D341Med (cell line): ENCODE measurements around the gene GDF15.
"Not testable (repeated sequence)": the region's sequence is repeated elsewhere in the genome, so short reads cannot be mapped to it uniquely, and the experiment has no call there.

Source experiments
- DNase-seq: peaks from one replicate; pipeline ENCODE4 v3.0.0; 2012; ENCODE audit warnings: low spot score

GDF15 gene

DNA sequence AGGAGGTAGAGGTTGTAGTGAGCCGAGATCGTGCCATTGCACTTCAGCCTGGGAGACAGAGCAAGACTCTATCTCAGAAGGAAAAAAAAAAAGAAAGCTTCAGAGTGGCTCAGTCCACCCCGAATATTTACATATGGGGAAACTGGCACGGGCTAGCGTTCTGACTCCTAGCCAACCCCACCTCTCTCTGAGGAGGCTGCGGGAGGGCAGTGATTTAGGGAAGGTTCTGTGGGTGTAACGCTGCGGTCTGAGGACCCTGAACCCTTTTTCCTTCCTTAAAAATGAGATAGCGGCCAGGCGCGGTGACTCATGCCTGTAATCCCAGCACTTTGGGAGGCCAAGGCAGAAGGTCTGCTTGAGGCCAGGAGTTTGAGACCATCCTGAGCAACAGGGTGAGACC, 6.5 kb downstream of the GDF15 start:
- DNase-seq = no peak

DNA sequence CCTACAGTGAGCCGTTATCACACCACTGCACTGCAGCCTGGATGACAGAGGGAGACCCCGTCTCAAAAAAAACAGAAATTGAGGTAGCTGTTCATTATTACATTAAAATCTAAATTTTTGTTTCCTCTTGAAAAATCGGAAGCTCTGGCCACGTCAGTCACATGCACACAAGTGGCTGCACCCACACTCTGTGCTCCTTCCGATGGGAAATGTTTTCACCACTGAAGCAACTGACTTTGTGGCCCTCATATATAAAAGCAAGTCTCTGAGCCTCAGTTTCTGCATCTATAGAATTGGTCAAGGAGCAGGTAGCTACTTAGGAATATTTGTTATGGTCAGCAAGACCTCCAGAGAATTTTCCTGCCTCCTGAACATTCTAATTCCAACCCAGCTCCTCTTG, 7.0 kb downstream of the GDF15 start:
- DNase-seq = no peak

DNA sequence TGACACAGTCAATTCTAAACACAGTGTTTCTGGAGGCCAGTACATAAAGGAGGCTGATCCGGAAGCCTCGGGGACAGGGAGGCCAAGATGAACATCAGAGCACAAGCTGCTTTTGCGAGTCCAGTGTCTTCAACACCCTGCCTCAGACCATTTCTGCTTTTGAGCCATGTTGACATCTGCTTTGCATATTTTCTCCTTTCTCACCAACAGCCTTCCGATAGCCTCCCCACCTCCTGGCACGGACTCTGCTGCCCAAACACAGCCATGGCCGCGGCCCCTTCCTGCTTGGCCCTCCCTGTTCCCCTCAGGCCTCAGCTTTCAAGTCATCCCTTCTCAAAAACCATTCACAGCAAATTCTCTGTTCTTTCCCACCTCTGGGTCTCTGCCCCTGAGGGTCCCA, 7.9 kb downstream of the GDF15 start:
- no peak for DNase-seq

DNA sequence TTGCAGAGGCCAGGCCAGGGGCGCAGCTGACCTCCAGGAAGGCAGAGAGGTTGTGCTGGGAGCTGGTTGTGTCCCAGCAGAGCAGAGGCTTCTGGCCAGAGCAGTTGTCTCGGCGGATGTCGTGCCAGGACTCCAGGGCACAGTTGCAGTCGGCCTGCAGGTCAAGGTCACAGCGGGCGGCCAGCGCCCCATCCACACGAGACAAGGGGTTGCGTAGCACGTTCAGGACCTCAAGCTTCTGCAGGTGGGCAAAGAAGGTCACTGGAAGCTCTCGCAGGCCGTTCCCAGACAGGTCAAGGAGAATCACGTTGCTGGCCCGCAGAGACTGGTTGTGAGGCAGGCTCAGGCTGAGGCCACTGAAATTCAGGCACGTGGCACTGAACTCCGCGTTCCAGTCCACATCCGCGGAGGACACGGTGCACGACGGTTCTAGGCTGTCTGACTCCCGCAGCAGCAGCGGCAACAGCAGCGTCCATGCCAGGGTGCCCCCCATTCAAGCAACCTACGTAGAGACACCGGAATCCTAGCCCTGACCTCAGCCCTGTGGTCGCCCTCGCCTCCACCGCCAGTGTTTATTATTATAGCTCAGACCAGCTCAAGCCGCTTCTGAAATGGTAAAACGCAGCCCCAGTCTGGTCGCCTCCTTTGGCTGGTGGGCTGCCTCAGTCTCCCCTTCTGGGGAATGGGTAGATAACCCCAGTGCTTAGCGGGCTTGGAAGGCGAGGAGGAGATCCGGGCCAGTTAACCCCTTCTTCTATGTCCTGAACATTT, 10.7 kb downstream of the GDF15 start:
- DNase-seq = no peak

DNA sequence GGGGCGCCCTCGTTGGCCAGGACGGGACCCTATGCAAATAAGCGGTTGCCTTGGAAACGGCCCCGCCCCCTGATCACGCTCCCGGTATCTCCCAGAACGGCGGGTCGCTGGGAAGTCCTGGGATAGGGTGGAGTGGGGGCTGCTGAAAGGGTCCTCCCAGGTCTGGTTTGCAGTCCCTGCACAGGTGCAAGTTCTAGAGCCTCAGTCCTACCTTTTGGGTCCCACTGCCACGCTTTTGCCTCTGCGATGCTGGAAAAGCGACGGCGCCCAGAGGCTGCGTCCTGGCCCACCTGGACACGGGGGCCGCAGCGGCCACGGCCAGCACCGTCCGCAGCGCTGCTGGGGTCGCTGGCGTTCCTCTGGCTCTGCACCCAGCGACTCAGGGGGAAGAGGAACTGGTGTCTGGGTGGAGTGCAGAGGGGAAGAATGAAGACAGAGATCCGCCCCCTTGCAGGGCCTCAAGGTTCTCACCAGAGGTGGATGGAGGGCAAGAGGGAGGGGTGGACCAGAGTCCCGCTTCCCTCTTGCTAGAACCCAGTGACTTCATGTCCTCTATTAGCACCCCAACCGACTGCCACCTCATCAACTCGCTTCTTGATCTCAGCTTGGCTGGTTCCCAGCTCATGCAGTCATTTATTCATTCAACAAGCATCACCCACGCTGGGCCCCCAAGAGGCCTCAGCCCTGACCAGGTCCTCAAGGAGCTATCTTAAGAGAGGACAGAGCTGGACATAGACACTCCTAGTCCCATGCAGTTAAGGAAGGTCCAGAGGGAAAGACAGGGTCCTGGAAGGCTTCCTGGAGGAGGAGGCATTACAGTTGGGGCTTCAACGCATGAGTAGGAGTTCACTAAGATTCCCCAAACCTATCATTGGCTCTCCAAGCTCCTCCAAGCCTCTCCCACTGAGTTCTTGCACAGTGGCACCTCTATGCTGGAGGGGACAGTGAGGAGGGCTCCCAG, 11.6 kb downstream of the GDF15 start, which contains the start of gene LRRC25:
Gene LRRC25 (minus strand): TSS at position 381 of the 961 bp plus-strand sequence. CDS start 659 bp downstream, outside the sequence.
- DNase-seq = no peak

DNA sequence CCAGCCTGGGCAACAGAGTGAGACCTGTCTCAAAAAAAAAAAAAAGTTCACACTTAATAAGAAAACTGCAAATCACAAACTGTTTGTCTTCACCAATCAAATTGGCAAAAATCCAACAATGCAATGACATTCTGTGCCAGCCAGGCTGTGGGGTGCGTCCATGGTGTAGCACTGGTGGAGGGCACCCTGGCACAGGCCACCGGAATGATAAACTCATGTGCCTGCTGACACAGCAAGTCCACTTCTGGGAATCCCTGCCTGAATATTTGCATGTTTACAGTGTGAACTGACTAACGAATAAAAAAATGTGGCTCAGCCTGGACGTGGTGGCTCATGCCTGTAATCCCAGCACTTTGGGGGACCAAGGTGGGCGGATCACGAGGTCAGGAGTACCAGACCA, 13.1 kb downstream of the GDF15 start:
- DNase-seq = no peak

DNA sequence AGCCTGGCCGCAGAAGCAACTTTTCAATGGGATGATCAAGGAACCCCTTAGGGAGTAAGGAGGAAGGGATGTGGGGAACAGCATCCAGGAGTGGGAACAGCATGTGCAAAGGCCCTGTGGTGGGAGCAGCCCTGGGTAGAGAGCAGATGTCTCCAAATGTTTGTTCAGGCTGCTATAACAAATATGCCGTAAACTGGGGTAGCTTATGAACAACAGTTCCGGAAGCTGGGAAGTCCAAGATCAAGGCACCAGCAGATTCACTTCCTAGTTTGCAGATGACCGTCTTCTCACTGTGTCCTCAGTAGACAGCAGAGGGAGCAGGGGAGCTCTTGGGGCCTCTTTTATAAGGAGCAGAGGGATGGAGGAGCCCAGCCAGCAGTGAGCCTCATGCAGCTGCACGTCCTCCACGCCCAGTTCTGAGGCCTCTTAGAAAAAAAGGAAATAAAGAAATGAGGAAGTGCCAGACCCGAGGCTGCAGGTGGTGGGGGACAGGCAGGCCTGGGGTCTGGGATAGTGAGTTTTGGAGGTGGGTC, 15.7 kb downstream of the GDF15 start:
- DNase-seq = no peak

DNA sequence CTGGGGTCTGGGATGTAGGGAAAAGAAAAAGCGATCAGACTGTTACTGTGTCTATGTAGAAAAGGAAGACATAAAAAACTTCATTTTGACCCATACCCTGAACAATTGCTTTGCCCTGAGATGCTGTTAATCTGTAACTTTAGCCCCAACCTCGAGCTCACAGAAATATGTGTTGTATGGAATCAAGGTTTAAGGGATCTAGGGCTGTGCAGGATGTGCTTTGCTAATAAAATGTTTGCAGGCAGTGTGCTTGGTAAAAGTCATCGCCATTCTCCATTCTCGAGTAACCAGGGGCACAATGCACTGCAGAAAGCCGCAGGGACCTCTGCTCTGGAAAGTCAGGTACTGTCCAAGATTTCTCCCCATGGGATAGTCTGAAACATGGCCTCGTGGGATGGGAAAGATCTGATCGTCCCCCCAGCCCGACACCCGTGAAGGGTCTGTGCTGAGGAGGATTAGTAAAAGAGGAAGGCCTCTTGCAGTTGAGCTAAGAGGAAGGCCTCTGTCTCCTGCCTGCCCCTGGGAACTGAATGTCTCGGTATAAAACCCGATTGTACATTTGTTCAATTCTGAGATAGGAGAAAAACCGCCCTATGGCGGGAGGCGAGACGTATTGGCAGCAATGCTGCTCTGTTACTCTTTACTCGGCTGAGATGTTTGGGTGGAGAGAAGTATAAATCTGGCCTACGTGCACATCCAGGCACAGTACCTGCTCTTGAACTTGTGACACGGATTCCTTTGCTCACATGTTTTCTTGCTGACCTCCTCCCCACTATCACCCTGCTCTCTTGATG, 16.7 kb downstream of the GDF15 start:
- DNase-seq = not testable (repeated sequence)

DNA sequence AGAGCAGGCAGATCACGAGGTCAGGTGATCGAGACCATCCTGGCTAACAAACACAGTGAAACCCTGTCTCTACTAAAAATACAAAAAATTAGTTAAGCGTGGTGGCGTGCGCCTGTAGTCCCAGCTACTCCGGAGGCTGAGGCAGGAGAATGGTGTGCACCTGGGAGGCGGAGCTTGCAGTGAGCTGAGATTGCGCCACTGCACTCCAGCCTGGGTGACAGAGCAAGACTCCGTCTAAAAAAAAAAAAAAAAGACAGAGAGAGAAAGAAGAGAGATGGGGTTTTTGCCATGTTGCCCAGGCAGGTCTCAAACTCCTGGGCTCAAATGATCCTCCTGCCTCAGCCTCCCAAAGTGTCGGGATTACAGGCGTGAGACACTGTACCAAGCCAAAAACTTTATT, 19.8 kb downstream of the GDF15 start:
- not testable (repeated sequence) for DNase-seq

DNA sequence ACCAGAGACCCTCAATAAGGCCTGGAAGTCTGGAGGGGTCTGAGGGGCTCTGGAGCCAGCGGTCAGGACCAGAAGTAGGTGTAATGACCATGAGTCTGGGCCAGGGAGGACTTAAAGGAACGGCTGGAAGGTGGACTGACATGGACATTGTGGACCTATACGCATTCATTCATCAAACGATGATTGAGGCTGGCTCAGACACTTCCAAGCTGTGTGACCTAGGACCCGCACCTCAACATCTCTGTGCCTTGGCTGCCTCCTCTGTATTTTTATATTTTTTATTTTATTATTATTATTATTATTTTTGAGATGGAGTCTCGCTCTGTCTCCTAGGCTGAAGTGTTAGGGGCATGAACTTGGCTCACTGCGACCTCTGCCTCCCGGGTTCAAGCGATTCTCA, 20.8 kb downstream of the GDF15 start:
- DNase-seq = no peak

DNA sequence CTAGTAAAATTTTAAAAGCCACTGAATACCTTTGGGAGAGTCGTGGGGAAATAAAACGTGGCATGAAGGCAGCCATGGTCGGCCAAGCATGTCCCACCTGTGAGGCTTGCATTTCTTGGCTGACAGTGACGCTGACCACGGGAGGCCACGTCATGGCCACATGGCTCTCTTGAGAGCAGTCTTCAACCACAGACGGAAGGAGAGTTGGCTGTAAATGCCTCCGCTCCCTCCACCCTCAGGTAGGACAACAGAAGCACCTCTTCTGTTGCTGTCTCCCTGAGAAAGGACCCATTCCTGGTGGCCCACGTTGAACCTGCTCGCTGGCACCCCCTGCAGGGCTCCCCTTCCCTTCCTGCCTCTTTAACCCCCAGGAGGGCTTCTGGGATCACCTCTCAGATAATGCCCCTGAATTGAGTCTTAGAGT, 22.1 kb downstream of the GDF15 start:
- no peak for DNase-seq

DNA sequence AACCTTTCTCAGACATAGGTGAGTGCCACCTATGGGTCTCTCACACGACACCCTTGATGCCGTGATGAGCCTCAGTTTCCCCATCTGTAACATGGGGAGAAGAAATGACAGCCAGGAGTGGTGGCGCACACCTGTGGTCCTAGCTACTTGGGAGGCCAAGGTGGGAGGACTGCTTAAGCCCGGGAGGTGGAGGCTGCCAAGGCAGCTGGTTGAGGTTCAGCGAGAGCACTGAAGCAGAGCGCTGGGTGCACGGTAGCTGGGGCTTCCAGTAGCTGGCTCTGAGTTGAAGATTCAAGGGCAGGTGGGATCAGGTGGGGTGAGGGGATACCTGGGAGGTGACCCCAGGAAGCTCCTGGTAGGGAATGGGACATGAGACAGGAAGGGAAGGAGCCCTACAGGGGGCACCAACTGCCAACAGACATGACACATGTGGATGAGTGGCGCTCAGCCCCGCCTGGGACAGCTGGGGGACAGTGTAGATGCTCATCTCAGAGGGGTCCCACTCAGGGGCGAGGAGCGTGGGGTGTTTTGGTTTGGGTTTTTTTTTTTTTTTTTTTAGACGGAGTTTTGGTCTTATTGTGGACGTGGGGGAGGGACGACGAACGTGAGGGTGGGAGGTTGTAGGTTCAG, 26.8 kb downstream of the GDF15 start:
- DNase-seq = no peak

DNA sequence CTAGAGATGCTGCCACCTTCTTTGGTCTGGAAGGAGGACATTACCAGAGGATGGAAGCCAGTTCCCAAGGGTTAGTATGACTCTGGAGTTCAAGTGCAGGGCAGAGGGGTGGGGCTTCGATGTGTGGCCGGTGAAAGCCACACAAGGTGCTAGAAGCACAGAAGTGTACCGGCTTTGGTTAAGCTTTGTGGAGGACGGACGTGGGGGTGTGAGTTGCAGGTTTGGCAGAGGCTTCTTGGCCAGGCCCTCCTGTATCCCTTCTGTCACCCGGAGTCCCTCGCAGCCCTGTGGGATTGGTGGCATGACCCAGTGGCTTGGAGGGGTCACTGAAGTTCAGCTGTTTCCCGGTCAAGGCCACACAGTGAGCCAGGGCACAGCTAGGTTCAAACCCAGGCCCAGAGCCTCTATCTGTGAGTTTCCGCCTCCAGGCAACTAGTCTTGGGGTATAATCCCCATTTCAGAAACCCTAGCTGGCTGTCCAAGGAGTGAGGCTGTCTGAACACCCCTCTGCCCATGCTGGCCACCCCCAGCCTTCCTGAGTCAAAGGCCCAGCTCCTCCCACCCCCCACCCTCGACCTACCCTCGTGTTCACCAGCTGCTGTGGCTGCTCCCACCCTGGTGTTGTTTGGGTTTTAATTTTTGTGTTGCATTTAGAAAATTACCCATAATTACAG, 28.7 kb downstream of the GDF15 start:
- DNase-seq = no peak

DNA sequence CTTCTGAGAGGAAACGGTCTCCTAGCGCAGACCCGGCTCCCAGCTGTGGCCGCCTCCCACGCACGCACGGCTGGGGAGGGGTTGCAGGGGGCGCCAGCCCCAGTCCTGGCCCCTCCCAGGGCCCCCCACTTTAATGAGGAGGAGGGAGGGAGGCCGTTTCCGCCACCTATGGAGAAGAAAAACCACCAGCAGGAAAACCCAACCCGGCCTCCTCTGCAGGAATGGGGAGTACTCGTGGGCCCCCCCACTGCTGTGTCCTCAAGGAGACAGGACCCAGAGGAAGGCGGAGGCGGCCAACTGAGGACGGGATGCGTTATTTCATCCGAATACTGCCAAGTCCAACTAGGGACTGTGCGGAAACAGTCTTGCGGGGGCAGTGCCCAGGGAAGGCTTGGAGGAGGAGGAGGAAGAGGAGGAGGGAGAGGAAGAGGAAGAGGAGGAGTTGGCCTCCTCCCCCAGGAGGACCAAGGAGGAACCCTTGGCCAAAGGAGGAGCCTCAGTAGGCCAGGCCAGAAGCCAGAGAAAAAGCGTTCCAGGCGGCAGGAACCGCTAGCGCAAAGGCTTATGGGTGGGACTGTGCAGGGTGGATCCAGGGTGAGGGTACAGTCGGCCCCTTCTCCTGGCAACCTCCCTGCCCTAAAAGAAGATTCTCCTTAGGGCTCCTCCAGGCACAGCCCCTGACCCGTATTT, 29.4 kb downstream of the GDF15 start:
- no peak for DNase-seq

DNA sequence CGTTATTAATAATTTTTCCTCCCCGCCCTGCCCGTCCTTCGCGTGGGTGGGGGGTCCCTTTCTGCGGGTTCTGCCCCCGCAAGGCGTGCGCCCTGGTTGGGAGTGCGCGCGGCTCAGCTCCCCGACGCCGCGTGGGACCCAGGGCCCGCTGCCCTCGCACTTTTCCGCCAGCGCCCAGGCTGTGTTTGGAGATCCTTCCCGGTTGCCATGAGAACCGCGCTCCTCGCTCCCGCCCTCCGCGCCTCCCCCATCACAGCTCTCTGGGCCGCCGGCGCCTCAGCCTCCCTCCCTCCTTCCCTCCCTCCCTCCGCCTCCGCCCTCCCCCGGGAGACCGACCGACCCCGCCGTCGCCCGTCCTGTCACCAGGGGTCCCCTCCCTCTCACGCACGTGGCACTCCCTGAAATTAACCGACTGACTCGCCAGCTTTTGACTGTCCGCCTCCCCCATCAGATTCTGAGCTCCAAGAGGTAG, 30.9 kb downstream of the GDF15 start:
- peak; percentile 90 for DNase-seq

DNA sequence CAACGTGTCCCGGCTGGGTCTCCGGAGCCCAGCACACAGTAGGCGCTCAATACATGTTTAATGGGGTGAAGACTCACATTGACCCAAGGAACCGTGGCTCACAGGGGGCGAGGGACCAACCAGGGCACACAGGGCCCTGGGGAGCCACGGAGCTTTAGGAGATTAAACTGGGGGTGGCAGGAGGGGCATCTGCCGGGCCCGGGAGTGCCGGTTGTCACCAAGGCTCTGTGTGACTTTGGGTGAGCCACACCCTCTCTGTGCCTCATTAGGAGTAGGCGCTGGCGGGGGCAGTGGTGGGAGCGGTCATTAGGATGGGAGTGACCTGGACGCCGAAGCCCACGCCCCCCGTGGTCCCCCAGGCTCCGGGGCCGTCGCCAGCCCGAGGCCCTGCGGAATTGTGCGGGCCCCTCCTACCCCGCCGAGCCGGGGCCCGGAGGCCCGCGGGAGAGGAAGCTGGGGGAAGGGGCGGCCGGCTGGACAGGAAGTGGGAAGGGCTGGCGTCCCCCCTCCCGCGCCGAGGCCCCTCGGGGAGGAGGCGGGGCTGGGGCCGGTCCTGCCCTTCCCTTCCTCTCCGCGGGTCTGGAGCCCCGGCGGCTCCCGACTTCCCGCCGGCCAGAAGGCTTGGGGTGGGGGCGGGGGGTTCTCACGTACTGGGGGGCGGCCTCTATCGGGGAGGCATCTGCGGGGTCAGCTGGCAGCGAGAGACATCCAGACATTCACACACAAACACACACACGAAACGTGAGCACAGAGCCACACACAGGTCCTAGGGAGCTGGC, 31.5 kb downstream of the GDF15 start:
- peak; percentile 80 for DNase-seq

DNA sequence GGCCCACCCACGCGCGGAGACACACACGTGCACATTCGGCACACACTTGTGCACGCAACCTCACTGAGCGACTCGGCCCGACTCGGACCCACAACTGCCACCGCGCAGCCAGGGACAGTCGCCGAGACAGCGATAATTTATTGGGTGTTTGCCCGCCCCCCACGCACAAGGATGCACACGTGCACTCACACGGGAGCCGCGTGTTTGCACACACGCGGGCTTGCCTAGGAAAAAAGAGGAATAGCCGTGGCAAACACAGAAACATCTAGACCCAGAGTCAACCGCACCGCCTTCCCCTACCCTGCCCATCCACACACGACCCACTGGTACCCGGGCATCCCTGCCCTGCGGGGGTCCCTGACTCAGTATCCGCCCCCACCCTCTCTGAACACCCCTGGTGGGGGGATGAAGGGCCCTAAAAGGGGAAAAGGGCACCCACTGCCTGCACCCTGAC, 32.1 kb downstream of the GDF15 start:
- DNase-seq = no peak

DNA sequence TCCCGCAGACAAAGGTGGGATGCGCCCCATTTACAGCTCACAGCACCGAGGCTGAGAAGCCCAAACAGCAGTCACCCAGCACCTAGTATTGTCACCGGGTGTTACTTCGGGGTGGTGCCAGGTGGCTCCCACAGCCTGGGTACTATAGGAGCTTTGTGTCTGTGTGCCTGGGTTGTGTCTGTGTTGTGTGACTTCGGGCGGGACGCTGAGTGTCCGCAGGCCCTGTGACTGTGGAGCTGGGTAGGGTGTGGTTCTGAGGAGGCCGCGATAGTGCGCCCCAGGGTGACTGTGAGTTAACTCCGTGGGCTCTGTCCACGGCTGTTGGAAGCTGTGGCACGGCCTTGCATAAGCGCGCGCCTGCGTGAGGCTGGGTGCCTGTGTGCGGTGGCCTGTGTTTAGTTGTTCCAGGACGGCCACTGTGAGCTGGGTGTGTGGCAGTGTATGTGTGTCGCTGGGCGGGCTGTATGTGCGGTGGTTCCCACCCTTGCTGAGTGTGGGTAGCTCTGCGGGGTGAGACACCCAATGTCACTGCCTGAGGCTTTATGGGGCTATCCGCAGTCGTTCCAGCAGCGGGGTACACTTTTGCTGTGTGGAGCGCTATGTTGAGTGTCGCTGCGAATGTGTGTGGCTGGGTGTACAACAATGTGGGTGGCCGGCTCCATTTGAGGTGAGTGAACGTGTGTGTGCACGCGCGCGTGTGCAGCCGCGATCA, 32.7 kb downstream of the GDF15 start:
- no peak for DNase-seq
